HG02884 (cell line): ENCODE data around the gene UBE2O.

Experiments
- ATAC-seq: cut with Tn5 transposase; IDR thresholded peaks from one replicate; pipeline ENCODE4 v1.9.1; 2021; ENCODE audit warnings: mild to moderate bottlenecking, moderate library complexity; ENCODE audit not compliant: unreplicated experiment

Gene UBE2O

GRCh38 chr17:76420356-76421043, 32.5 kb downstream of the UBE2O start:
- no peak for ATAC-seq

DNA sequence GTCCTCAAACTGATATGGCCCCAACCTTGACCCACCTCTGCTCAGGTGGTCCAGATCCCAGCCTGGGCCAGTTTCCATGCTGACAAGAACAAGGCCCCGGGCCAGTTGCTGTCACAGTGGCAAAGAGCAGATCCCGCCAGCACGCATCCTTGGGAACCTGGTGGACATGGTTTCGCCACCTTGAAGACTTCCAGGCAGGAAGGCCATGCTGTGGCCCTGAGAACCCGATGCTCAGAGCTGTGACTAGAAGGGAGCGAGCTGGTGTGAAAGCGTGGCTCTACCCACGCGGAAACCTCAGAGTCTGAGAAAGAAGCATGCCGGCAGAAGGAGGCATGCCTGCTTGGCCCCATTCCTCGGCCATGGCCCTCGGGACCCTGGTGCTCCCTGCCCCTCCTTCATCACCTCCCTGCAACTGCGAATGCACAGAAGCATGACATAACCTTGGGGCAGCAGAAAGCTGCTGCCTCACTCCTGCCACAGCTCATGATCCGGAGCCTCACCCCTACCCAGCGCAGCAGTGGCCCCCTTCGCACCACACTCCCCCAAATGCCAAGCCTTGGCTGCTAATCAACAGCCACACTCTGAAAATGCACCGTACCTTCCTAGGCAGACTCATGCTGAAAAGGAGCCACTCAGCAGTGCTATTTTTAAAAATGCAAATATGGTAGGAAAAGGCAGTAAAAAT, 33.2 kb downstream of the UBE2O start:
- no peak for ATAC-seq

- no peak for ATAC-seq
Measured at GRCh38 chr17:76417499-76418143, 35.3 kb downstream of the UBE2O start.

DNA sequence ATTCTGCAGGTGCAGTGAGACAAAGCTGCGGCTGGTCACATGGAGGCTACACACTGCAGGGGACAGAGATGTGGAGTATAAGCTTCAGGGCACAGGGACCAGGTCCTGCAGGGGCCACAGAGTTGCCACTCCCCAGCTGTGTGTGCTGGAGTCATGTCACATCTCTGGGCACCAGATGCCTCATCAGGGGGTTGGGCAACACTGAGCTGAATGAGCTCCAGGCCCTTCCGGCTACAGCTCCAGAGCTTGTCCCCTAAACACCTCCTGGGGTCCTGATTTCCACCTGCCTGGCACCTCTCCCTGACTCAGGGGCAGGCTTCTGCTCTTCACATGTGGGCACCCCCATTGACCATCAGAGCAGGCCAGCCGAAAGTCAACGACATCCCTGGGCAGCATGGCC, 36.1 kb downstream of the UBE2O start:
- no peak for ATAC-seq

DNA sequence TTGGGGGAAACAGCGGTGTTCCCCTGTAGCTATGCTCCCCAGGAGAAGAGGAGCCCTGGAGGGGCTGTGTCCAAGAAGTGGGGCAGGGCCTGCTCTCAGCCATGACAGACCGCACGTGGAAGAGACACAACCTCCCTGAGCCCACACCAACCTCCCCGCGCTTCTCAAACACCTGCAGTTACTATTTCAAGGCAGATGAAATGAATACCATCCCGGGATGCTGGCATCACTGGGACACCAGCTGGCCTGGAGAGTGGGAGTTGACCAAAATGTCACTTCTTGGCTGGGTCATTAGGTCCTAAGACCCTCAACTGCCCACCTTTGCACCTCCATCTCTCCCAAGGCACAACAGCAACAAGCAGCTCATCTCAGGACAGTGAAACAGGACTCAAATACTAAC, 36.5 kb downstream of the UBE2O start:
- ATAC-seq, result no peak

DNA sequence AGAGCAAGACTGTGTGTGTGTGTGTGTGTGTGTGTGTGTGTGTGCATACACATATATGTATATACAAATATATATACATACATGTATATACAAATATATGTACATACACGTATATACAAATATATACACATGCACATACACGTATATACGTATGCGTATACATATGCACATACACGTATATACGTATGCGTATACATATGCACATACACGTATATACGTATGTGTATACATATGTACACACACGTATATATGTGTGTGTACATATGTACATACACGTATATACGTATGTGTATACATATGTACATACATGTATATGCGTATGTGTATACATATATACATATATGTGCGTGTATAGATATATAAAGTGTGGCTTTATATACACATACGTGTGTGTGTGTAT, 37.2 kb downstream of the UBE2O start:
- ATAC-seq, result no peak

- ATAC-seq, result no peak
Measured at GRCh38 chr17:76414334-76415295, 38.3 kb downstream of the UBE2O start.

DNA sequence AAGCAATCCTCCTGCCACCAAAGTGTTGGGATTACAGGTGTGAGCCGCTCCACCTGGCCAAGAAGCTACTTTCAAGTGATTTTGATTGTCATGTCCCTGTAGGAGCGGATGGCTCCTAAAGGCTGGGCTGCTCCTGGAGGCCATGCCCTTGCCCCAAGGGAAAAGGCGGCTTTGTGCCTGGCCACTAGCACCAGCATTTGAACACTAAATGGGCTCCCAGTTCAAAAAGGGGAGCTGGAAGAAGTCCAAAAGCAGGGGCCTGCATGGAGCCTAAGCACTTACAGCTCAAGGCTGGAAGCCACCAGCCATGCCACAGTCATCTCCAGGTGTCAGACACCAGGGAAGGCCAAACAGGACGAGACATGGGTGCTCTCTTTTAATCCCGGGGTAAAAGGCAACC, 41.7 kb downstream of the UBE2O start:
- no peak for ATAC-seq

DNA sequence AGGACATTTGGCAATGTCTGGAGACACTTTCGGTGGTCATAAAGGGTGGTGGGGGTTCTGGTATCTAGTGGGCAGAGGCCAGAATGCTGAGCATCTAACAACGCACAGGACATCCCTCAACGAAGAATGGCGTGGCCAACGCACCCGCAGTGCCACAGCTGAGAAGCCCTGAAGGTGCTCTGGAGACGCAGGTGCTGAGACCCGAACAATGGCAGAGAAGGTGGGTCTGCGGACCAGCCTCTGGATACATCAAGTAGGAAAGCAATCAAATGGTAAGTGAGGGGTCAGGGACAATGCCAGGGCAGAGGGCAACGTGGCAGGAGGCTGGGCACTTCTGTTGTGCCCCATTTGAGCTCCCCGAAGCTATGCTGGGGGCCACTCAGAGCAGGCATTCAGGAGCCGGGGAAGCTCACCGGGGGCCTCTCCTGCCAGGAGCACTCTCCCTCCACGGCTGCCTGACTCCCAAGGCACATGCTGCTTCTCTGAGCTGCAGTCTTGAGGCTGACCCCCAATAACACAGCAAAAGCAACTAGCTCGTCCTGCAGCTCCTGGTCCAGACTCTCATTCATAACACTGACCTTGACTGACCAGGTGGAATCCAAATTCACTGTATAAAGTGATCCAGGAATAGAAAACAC, 42.5 kb downstream of the UBE2O start:
- no peak for ATAC-seq

- no peak for ATAC-seq
Measured at GRCh38 chr17:76408037-76408849, 44.7 kb downstream of the UBE2O start.

DNA sequence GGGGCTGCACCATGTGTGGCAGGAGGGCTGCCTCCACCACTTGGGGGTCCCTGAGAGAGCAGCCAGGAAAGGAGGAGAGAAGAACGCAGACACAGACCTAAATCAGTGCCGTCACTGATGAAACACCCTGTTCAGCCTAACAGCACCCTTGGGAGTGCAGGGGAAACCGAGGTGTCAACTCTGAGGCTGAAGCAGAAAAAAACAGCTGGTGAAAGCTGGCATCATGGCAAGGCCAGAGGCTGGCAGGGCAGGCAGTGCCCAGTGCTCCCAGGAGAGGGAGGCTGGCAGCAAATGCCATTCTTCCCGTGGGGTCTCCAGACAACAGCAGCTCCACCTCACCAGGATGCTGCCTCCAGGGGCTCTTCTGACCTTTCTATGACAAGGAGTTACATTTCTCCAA, 45.4 kb downstream of the UBE2O start:
- no peak for ATAC-seq

DNA sequence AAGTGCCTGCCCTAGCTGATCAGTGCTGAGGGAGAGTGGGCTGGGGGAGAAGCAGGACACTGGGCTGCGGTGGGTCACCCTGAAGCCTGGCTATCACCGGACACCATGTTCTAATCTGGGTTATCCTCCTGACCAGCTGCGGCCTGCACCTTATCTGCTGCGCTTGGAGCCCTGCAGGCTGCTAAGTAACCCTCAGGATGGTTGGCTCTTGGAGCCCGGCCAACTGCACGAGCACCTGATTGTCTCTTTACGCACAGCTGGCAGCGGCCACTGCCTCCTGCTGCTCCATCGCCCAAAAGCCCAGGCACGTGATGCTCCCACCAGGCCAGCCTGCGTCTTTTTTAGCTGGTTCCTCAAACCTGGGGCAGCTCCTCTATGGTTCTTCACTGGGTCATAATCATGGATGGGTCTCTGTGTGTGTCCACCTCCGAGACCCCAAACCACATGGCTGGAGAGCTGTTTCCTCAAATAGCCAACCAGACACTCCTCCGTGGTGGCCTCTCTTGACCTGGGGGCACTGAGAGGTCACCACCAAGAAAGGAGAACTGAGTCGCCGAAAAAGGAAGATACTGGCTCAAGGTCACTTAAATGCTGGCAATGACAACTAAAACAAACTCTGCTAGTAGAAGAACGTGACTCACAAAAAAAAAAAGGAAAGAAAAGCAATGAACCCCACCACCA, 46.8 kb downstream of the UBE2O start:
- no peak for ATAC-seq

DNA sequence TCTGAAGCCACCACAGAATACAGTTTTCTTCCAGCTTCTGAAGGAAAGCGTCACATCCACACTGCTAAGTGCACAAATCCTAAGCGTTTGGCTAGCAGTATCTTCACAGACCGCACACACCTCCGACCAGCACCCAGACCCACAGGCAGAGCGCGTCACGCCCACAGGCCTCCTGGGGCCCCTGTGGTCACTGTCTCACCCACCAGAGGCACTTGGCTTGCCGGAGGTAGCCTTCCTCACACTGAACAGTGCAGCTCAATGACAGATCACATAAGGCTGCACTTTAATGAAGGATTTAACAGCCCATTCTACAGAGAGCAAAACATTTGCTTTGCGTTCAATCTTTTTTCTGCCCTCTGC, 47.4 kb downstream of the UBE2O start:
- no peak for ATAC-seq

- no peak for ATAC-seq
Measured at GRCh38 chr17:76404976-76405563, 47.9 kb downstream of the UBE2O start.

GRCh38 chr17:76404256-76404655, 48.7 kb downstream of the UBE2O start:
- ATAC-seq, result no peak

GRCh38 chr17:76402711-76403110, 50.2 kb downstream of the UBE2O start:
- ATAC-seq, result no peak

DNA sequence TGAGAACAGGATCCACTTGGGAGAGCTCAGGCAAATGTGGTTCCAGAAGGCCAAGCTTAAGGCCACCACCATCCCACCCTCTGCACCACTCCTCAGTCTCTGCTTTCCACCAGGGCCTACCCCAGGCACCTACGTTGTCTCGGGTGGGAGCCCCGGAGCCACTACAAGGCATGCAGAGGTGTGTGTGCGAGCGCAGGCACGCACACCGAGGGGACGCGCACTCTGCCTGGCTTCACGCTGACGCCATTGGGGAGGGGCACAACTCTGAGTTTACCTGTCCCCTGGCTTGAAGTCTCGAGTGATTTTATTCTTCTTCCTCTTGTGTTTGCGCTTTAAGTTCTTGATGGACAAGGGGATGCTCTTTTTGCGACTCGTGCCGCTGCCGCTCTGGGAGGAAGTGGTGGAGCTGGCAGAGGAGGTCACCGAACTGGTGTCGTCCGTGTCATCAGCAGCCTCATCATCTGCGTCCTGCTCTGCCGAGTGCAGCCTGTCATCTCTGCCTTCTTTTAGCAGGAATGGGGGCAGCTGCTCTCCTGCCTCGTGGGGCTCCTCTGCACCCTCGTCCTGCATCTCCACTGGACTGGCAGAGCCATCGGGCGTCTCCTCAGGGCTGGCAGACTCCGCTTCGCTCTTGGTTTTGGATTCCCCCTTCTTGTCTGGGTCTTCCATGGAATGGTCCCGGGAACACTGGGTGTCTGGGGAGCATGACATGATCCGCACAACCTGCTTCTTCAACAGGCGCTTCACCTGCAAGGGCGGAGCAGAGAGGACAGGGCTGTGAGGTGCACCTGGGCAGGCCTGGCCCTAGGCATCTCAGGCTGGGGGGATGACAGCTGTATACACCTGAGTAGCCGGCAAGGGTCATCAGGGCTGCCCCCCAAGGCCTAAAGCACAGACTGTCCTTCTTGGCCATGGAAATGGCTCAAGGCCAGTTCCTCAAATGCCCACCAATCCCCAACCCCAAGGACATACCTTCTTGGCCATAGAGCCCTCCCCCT, 53.5 kb downstream of the UBE2O start:
- no peak for ATAC-seq
